Measurements from ENCODE around the gene HTT. TPM values are rescaled to one million over a fixed set of nuclear protein-coding genes. Genes with fewer than 3 reads are reported as not detected.

HTT gene
- total RNA-seq, 1 experiment from 2014 or later, result 18.4 TPM

- no peak overlapping the region for H2AFZ ChIP-seq (ENCODE audit: low read length)
- no peaks in the 10 kb centered on the region for H3K4me1 ChIP-seq (ENCODE audit: insufficient read depth, low read length)
- H3K4me3 ChIP-seq (ENCODE audit: low read length), result no peak overlapping the region
- TF ChIP-seq EZH2phosphoT487 (IDR thresholded peaks at IDR 0.05; ENCODE audit: borderline replicate concordance, low read length) (no peak), CTCF (conservative IDR thresholded peaks at IDR 0.05; ENCODE audit: low read depth, low read length) (no peak), EZH2 (IDR thresholded peaks at IDR 0.05; ENCODE audit: low read length, unreplicated experiment) (no peak)
- no peaks in the 10 kb centered on the region for H3F3A ChIP-seq (ENCODE audit: low read length, unreplicated experiment)
- BruUV-seq (replicated peaks), result no TSS peak
- H3K27ac ChIP-seq (ENCODE audit: low read length), result no peak overlapping the region
- H3K27me3 ChIP-seq (ENCODE audit: low read length), result no peaks in the 10 kb centered on the region
- no peak overlapping the region for H3K4me2 ChIP-seq (ENCODE audit: low read length)
- ChIA-PET POLR2A (ENCODE audit: unreplicated experiment) (no interaction called here), CTCF (no interaction called here)
- H3K9ac ChIP-seq (ENCODE audit: low read length), result no peak overlapping the region
- H3K9me3 ChIP-seq (ENCODE audit: low read length), result no peaks in the 10 kb centered on the region
- no peaks in the 10 kb centered on the region for H4K20me1 ChIP-seq (ENCODE audit: low read length)
- no peaks in the 10 kb centered on the region for H3K9me2 ChIP-seq (replicated peaks; ENCODE audit: low read length)
- H3K36me3 ChIP-seq (ENCODE audit: low read depth, low read length), result no peaks in the 10 kb centered on the region; the same call in 1 of the 2 replicates
- H3K79me2 ChIP-seq (ENCODE audit: low read length), result no peaks in the 10 kb centered on the region
- DNase-seq (no peak), ATAC-seq (no peak)
- intact Hi-C loops (cut with micrococcal nuclease), result no loop called here
These were observed 140.8 kb downstream of the HTT start for GRCh38 chr4:3215256-3215655.

GRCh38 chr4:3215733-3216132 lies 141.3 kb downstream of the HTT start:
- BruUV-seq (replicated peaks), result no TSS peak
- no peak for TF ChIP-seq EZH2 (IDR thresholded peaks at IDR 0.05; ENCODE audit: low read length, unreplicated experiment)
- no peak for TF ChIP-seq EZH2phosphoT487 (IDR thresholded peaks at IDR 0.05; ENCODE audit: borderline replicate concordance, low read length)
- no peak for TF ChIP-seq CTCF (conservative IDR thresholded peaks at IDR 0.05; ENCODE audit: low read depth, low read length)
- Histone ChIP-seq H3K9me3 (ENCODE audit: low read length) (no peaks in the 10 kb centered on the region), H3F3A (ENCODE audit: low read length, unreplicated experiment) (no peaks in the 10 kb centered on the region), H3K9ac (ENCODE audit: low read length) (no peak overlapping the region), H4K20me1 (ENCODE audit: low read length) (no peaks in the 10 kb centered on the region), H2AFZ (ENCODE audit: low read length) (no peak overlapping the region), H3K4me3 (ENCODE audit: low read length) (no peak overlapping the region), H3K79me2 (ENCODE audit: low read length) (no peaks in the 10 kb centered on the region), H3K27me3 (ENCODE audit: low read length) (no peaks in the 10 kb centered on the region), H3K4me1 (ENCODE audit: insufficient read depth, low read length) (no peaks in the 10 kb centered on the region), H3K27ac (ENCODE audit: low read length) (no peak overlapping the region), H3K36me3 (ENCODE audit: low read depth, low read length) (no peaks in the 10 kb centered on the region; the same call in 1 of the 2 replicates), H3K9me2 (replicated peaks; ENCODE audit: low read length) (no peaks in the 10 kb centered on the region), H3K4me2 (ENCODE audit: low read length) (no peak overlapping the region)
- ATAC-seq (no peak), DNase-seq (no peak)
- intact Hi-C loops (cut with micrococcal nuclease), result no loop called here
- ChIA-PET POLR2A (ENCODE audit: unreplicated experiment) (no interaction called here), CTCF (no interaction called here)

- DNase-seq (no peak), ATAC-seq (no peak)
- ChIA-PET POLR2A (ENCODE audit: unreplicated experiment) (no interaction called here), CTCF (no interaction called here)
- Histone ChIP-seq H3K36me3 (ENCODE audit: low read depth, low read length) (no peaks in the 10 kb centered on the region; the same call in 1 of the 2 replicates), H3K9me3 (ENCODE audit: low read length) (no peaks in the 10 kb centered on the region), H3K79me2 (ENCODE audit: low read length) (no peaks in the 10 kb centered on the region), H4K20me1 (ENCODE audit: low read length) (no peaks in the 10 kb centered on the region), H3K9me2 (replicated peaks; ENCODE audit: low read length) (no peaks in the 10 kb centered on the region), H3F3A (ENCODE audit: low read length, unreplicated experiment) (no peaks in the 10 kb centered on the region), H3K27me3 (ENCODE audit: low read length) (no peaks in the 10 kb centered on the region), H3K27ac (ENCODE audit: low read length) (no peak overlapping the region), H3K4me3 (ENCODE audit: low read length) (no peak overlapping the region), H2AFZ (ENCODE audit: low read length) (no peak overlapping the region), H3K9ac (ENCODE audit: low read length) (no peak overlapping the region), H3K4me2 (ENCODE audit: low read length) (no peak overlapping the region), H3K4me1 (ENCODE audit: insufficient read depth, low read length) (no peaks in the 10 kb centered on the region)
- TF ChIP-seq CTCF (conservative IDR thresholded peaks at IDR 0.05; ENCODE audit: low read depth, low read length) (no peak), EZH2 (IDR thresholded peaks at IDR 0.05; ENCODE audit: low read length, unreplicated experiment) (no peak), EZH2phosphoT487 (IDR thresholded peaks at IDR 0.05; ENCODE audit: borderline replicate concordance, low read length) (no peak)
- no TSS peak for BruUV-seq (replicated peaks)
- intact Hi-C loops (cut with micrococcal nuclease), result no loop called here
These were observed 142.8 kb downstream of the HTT start for GRCh38 chr4:3217266-3217665.
